Coronary artery (tissue), 2 donors: Measurements from ENCODE around the gene NCK1.

Experiments
- DNase-seq: peaks from one replicate; pipeline ENCODE4 v3.0.0-alpha.2; 2017; ENCODE audit warnings: low spot score
- H3K27ac ChIP-seq, 2 donors: fragments of 200-600 bp; sonication (generic); one replicate each; pipeline ENCODE4 v1.5.1; 2016 to 2019
- H3K4me3 ChIP-seq: fragments of 200-600 bp; sonication (generic); 2 replicates; pipeline ENCODE4 v1.5.1; 2016; ENCODE audit warnings: mild to moderate bottlenecking, moderate library complexity
- CTCF ChIP-seq: fragments of 200-600 bp; sonication (generic); IDR thresholded peaks from one replicate; pipeline ENCODE4 v1.5.1; 2019; ENCODE audit warnings: antibody characterized with exemption

NCK1 gene

DNA sequence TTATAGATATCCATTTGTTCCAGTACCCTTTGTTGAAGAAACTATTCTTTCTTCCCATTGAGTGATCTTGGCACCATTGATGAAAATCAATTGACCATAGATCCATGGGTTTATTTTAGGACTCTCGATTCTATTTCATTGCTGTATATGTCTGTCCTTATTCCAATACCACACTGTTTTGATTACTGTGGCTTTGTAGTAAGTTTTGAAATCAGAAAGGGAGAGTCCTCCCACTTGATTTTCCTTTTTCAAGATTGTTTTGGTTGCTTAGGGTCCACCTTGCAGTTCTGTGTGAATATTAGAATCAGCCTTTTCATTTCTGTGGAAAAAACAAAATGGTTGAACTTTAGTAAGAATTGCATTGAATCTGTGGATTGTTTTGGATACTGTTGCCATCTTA, 75.2 kb downstream of the NCK1 start:
- no peak overlapping the region for H3K27ac ChIP-seq
- no peak for DNase-seq
- no peak overlapping the region for H3K4me3 ChIP-seq
- no peak for TF ChIP-seq CTCF

GRCh38 chr3:136937851-136938250, 75.8 kb downstream of the NCK1 start:
- H3K27ac ChIP-seq = no peak overlapping the region
- DNase-seq = no peak
- no peak for TF ChIP-seq CTCF
- H3K4me3 ChIP-seq = no peak overlapping the region

GRCh38 chr3:136938334-136938733, 76.3 kb downstream of the NCK1 start:
- no peak for DNase-seq
- Histone ChIP-seq H3K4me3 (no peak overlapping the region), H3K27ac (no peak overlapping the region)
- TF ChIP-seq CTCF = no peak

- DNase-seq = no peak
- TF ChIP-seq CTCF = no peak
- H3K4me3 ChIP-seq = no peak overlapping the region
- H3K27ac ChIP-seq = no peak overlapping the region
These were observed 77.5 kb downstream of the NCK1 start for GRCh38 chr3:136939489-136939888.

DNA sequence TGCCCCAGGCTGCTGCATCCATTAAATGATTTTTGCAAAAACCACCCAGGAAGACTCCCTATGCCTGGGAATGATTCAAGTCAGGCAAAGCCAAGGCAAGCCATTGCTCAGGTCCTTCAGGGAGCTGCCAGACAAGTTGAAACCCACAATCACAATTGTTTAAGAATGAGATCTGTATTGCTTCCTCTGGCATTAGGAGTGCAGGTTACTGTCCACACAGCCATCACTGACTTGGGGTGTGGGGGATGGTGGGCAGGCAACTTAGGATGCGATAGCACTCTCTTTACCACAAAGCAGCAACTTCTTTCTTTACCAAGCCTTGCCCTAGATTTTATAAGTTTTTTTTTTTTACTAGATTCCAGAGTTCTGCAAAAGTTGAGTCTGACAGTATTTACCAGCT, 80.8 kb downstream of the NCK1 start:
- Histone ChIP-seq H3K4me3 (no peak overlapping the region), H3K27ac (no peak overlapping the region)
- no peak for DNase-seq
- no peak for TF ChIP-seq CTCF

DNA sequence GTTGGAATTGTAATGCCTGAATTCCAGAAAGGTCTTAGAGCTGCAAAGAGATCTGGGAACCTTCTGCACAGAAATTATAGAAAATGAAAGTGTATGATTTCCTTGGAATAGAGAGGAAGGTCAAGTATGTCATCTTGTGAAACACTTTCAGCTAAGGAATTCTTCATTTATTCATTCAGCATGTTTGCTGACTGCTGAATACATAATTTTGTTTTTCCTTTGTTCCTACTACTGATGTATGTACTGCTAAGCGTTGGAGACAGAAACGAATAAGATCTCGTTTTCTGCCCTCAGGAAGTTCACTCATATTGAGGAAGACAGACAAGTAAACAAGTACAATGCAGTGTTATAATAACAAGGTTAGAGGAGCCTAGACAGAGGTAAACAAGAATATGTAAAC, 81.4 kb downstream of the NCK1 start:
- H3K27ac ChIP-seq = peak overlapping the region in 1 of 2 donors; percentile 18
- H3K4me3 ChIP-seq = no peak overlapping the region
- no peak for TF ChIP-seq CTCF
- no peak for DNase-seq

DNA sequence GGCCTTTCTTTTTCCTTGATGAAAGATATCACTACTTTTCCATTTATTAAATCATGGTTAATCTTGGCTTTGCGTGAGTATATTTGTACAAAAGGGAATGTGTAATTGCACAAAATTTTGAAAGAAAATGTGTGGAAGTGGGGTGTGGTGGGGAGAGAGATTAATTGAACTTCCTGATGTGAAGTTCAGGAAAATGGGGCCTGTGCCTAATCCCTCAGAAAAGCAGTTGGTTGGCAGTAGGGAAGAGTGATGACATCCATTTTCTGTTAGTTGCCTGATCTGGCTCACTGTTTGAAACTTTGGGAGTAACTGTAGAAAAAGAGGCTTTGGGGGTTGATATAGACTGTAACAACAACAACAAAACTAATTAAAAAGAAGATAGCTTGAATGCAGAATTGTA, 85.0 kb downstream of the NCK1 start:
- H3K4me3 ChIP-seq = no peak overlapping the region
- TF ChIP-seq CTCF = no peak
- no peak for DNase-seq
- H3K27ac ChIP-seq = no peak overlapping the region
